ENCODE data around the gene PAWR.
"Not testable (repeated sequence)": the region's sequence is repeated elsewhere in the genome, so short reads cannot be mapped to it uniquely, and the experiment has no call there.

Gene PAWR

DNA sequence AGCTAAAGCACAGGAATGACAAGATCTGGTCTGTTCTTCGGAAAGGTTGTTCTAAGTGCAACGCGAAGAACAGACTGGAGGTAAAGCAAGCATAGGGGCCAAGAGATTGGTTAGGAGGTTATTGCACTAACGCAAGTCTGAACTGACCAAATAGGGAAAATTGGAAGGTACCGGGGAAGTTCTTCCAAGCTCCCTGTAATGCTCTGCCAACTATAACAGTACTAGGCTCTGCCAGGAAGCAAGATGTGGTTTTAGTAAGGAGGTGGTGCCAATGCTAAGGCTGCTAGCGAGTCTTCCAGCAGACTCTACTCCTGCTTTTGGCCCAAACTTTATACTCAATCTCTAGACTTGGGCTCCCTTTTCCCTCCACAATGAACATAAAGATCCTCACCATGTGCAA lies 138.6 kb downstream of the PAWR start:
- no peak for DNase-seq (ENCODE audit: low read depth, low spot score)

DNA sequence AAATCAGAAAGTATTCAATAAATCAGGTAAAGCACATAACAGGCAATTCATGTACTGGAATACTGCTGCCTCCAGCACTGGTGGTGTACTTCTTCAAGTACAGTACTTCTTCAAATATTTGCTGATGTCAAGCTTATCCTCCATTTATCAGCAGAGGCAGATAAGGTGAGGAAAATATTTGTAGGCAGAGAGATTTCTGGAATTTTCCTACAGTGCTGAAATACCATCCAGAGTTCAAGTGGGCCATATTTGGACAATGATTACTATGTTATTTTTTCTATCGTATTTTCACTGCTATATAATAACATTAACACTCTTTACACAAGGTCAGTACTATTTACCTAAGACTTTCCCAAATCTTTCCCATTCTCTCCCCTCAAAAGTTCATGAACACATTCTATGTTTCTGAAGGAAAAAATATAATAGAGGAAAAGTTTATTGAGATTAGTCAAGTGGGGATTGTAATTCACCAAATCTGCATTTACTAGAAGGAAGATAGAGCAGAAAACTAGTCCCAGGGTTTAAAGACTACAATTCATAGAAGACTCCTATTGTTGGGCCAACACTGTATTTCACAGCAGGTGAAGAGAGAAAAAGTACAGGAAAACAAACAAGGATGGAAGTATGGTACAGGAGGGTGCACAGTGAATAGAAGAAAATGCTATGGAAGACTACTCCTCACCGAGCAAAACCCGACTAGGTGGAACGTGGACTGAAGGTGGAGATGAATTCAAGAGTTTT lies 141.1 kb downstream of the PAWR start:
- DNase-seq (ENCODE audit: low read depth, low spot score), result no peak

DNA sequence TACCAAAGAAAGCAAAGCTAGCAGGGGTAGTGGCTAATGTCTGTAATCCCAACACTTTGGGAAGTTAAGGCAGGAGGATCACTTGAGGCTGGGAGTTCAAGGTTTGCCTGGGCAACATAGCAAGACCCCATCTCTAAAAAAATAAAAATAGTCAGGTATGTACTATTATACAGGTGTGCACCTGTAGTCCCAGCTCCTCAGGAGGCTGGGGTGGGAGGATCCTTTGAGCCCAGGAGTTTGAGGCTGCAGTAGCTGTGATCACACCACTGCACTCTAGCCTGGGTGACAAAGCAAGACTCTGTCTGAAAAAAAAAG lies 142.2 kb downstream of the PAWR start:
- no peak for DNase-seq (ENCODE audit: low read depth, low spot score)

DNA sequence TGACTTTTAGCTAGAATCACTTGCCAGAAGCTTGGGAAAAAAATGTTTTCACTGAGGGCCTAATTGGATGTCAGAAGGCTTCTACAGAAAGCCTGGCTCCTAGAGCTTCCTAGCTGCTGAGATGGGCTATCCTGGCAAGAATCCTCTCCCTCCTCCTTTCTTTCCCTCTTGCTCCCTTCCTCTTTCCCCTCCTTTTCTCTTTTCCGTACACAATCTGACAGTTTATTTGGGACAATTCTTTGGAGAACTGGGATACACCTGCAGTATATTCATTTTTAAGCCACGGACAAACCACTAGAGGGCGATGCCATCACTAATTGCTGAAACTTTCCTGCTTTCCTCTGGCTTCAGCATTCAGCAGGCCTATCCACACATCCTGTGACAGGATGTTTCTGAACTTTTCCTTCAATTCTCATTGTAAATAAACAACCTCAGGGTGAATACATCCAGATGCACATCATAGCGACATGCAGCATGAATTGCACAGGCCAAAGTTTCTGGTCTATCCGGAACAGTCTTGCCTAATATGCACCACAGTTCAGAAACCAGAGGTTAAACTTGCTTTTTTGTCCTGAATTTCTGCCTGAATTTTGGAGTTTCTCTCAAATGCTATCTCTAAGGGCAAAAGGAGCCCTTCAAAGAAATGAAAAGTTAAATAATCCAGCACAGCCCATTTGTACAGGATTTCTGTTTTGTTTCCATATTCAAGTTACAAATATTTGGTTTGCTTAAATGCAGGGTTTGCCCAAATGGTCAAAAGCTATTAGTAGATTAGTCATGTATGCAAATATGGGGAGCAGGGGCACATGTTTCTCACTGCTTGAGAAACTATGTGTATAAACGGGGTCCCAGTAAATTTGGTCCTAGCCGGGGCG lies 142.8 kb downstream of the PAWR start:
- DNase-seq (ENCODE audit: low read depth, low spot score), result no peak

DNA sequence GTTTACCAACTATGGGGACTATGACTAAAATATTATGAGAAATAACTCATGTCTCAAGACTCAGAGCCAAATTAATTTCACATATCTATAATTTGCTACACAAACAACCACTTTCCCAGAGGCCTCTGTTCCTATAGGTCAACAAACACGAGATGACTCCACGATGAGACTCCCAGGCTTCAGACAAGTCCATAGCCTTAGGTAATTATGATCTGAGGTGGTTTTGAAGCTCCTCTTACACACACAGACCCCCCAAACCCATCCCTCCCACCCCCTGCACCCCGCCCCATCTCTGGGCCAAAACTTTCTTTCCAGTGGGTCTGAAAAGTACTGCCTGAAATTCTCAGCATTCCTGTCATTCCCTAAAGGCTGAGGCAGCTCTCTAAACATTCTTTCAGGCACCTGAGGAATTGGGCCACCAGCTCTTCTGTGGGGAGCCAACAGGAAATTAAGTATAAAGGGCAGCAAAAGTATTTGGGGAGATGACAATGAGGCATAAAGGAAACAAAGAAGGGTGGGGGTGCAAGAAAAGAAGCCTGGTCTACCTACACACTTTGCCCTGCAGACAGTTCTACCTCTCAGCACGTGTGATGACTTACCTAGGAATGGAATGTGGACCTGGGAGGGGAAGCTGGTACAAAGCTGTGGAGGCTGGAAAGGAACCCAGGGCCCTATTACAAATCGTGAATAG lies 143.6 kb downstream of the PAWR start:
- no peak for DNase-seq (ENCODE audit: low read depth, low spot score)

DNA sequence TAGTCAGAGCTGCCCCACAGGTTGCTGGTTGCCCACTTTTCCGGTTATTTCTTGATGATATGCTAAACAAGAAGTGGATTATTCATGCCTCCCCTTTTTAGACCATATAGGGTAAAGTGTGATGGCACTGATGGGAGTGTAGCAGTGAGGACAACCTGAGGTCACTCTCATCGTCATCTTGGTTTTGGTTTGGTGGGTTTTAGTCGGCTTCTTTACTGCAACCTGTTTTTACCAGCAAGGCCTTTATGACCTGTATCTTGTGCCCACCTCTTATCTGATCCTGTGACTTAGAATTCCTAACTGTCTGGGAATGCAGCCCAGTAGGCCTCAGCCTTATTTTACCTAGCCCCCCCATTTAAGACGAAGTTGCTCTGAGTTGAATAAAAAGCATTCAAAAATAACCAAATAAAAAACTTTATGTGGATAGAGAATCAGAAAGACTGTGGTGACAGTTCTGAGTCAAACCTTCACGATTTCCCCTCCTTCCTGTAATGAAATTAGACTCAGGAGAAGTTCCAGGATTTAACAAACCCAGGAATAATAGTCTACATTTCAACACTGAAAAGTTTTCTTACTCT lies 144.2 kb downstream of the PAWR start:
- DNase-seq (ENCODE audit: low read depth, low spot score), result no peak

DNA sequence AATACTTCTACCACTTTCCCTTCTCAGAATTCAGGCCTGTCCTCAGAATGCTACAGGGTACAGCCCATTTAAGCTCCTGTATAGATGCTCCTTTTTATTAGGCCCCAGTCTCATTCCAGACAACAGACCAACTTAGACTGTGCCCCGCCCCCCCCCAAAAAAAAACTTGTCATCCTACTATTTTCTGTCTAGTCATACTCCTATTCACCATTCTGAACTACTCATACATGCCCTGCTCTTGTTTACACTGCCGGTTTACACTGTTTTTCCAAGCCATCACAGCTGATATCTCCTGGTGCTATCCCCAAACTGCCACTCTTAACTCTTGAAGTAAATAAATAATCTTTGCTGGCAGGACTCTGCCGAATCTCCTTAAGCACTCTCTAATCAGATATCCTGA lies 146.3 kb downstream of the PAWR start:
- DNase-seq (ENCODE audit: low read depth, low spot score), result not testable (repeated sequence)

DNA sequence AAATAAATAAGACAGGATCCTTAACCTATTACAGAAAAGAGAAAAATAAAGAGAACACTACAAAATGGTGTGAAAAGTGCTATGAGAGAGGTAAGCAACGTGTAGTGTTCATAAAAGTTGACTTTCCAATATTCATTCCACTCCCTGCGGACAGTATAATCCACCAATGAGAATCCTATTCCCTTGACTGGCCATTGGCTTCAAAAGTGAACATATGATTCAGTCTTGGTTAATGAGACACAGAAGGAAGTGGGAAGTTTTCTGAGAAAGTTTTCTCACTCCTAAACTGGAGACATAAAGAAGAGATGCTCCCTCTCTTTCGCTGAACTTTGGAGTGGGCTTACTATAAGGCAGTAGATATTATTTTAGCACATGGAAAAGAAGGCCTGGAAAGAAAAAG lies 153.1 kb downstream of the PAWR start:
- DNase-seq (ENCODE audit: low read depth, low spot score), result no peak

DNA sequence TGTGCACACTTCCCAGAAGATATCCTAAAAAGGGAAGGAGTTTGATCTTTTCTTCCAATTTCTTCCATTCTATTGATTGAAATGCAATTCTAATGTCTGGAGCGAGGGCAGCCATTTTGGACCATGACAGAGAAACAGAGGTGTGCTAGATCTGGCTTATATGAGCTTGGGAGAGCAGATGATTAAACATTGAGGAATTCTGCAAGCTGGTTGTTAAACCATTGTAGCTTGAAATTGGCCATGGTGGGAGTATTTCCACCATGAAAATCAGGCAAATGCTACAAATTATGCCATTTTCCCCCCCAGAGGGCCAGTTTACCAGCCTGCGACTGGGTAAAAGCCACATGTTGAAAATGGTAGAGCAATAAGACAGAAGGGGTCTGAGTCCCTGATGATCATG lies 155.0 kb downstream of the PAWR start:
- DNase-seq (ENCODE audit: low read depth, low spot score), result no peak
